ENCODE results near the gene MYO3B.

- TF ChIP-seq CTCF (conservative IDR thresholded peaks at IDR 0.05; ENCODE audit: low read depth, low read length) = no peak
- TF ChIP-seq EZH2 (IDR thresholded peaks at IDR 0.05; ENCODE audit: borderline replicate concordance, low read depth, low read length, poor library complexity, severe bottlenecking) = no peak
These were observed 29.0 kb downstream of the MYO3B start for GRCh38 chr2:170206805-170207407.
